Esophagus (tissue), 2 donors: Measurements from ENCODE around the gene MAST1. TPM values are rescaled to one million over a fixed set of nuclear protein-coding genes. Genes with fewer than 3 reads are reported as not detected.
A peak's percentile ranks its signal among the peaks of the same experiment; 100 is the strongest.

ENCODE experiments used
- H3K27ac ChIP-seq, 2 donors: one replicate each; pipeline ENCODE4 v1.5.1; 2013; ENCODE audit warnings: low read depth in 2 of 2, mild to moderate bottlenecking in 2 of 2, inconsistent platforms in 1 of 2, low read length in 1 of 2, moderate library complexity in 1 of 2
- H3K27me3 ChIP-seq, 2 donors: one replicate each; pipeline ENCODE4 v1.6.1; 2013; ENCODE audit warnings: low read length in 2 of 2, control low read depth in 1 of 2, mild to moderate bottlenecking in 1 of 2; ENCODE audit not compliant: insufficient read depth in 2 of 2, control insufficient read depth in 1 of 2
- H3K36me3 ChIP-seq, 2 donors: one replicate each; pipeline ENCODE4 v1.6.1; 2013; ENCODE audit warnings: low read length in 1 of 2; ENCODE audit not compliant: control insufficient read depth in 2 of 2, insufficient read depth in 2 of 2
- H3K4me1 ChIP-seq, 2 donors: one replicate each; pipeline ENCODE4 v1.6.1; 2013; ENCODE audit warnings: low read length in 1 of 2; ENCODE audit not compliant: control insufficient read depth in 2 of 2, insufficient read depth in 2 of 2
- H3K4me3 ChIP-seq, 2 donors: one replicate each; pipeline ENCODE4 v1.5.1; 2013; ENCODE audit warnings: low read length in 2 of 2, mild to moderate bottlenecking in 2 of 2, low read depth in 1 of 2, moderate library complexity in 1 of 2
- H3K9me3 ChIP-seq, 2 donors: one replicate each; pipeline ENCODE4 v1.6.1; 2013; ENCODE audit warnings: mild to moderate bottlenecking in 2 of 2, low read depth in 1 of 2, low read length in 1 of 2, moderate library complexity in 1 of 2; ENCODE audit not compliant: control insufficient read depth in 2 of 2, insufficient read depth in 1 of 2
- WGBS, 2 donors: extraction: QIAGEN DNeasy Blood & Tissue Kit; methylation state at CpG; one replicate each; pipeline ENCODE4 v1.1.7; 2013; 5-methylcytosine and 5-hydroxymethylcytosine counted together
- polyA plus RNA-seq, 2 donors: library from polyadenylated mRNA; stranded (reverse); fragments of 200-250 nt; gene quantifications; one replicate each; pipeline ENCODE4 v1.2.3, GENCODE V29; 2013
- donor health status: healthy with polysubstance abuse.
- donor health status: Bipolar disorder and iron deficiency.

The MAST1 gene
- polyA plus RNA-seq, 2 donors: 0.18 to 0.22 TPM

- Histone ChIP-seq H3K4me1 (no peaks in the 10 kb centered on the region), H3K36me3 (no peaks in the 10 kb centered on the region), H3K27ac (no peak overlapping the region), H3K4me3 (no peak overlapping the region), H3K27me3 (peaks cover 0 to 2% of the 10 kb centered on the region in 2 donors), H3K9me3 (peaks cover 0 to 4% of the 10 kb centered on the region in 2 donors)
- 76 to 79% methylated on average over 1 of the region's 1 CpG for WGBS, 2 donors
These were observed 18.3 kb downstream of the MAST1 start for GRCh38 chr19:12856653-12857052.

- H3K36me3 ChIP-seq: no peaks in the 10 kb centered on the region
- H3K4me3 ChIP-seq: no peak overlapping the region
- H3K27ac ChIP-seq: no peak overlapping the region
- H3K27me3 ChIP-seq: peaks cover 0 to 2% of the 10 kb centered on the region in 2 donors
- no peaks in the 10 kb centered on the region for H3K4me1 ChIP-seq
- peaks cover 0 to 4% of the 10 kb centered on the region in 2 donors for H3K9me3 ChIP-seq
- 94 to 95% methylated on average over 35 of the region's 35 CpGs for WGBS, 2 donors
These were observed 20.0 kb downstream of the MAST1 start for GRCh38 chr19:12858041-12858928.

DNA sequence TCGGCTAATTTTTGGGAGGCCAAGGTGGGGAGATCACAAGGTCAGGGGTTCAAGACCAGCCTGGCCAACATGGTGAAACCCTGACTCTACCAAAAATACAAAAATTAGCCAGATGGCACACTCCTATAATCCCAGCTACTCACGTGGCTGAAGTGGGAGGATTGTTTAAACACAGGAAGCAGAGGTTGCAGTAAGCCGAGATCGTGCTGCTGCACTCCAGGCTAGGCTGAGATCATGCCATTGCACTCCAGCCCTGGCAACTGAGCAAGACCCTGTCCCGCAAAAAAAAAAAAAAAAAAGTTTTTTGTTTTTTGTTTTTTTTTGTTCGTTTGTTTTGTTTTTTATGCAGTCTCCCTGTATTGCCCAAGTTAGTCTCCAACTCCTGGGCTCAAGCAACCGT is 21.2 kb downstream of the MAST1 start:
- H3K4me1 ChIP-seq: no peaks in the 10 kb centered on the region
- 59 to 63% methylated on average over 7 of the region's 7 CpGs for WGBS, 2 donors
- no peaks in the 10 kb centered on the region for H3K36me3 ChIP-seq

GRCh38 chr19:12864143-12864542 is 25.8 kb downstream of the MAST1 start:
- Histone ChIP-seq H3K27ac (no peak overlapping the region), H3K27me3 (no peaks in the 10 kb centered on the region), H3K4me3 (no peak overlapping the region), H3K4me1 (peaks cover 5 to 6% of the 10 kb centered on the region in 2 donors), H3K9me3 (no peaks in the 10 kb centered on the region), H3K36me3 (no peaks in the 10 kb centered on the region)
- 93 to 95% methylated on average over 4 of the region's 4 CpGs for WGBS, 2 donors

More for the DNA sequence above, 21.2 kb downstream of the MAST1 start:
- Histone ChIP-seq H3K27ac (no peak overlapping the region), H3K4me3 (no peak overlapping the region), H3K9me3 (peaks cover 0 to 4% of the 10 kb centered on the region in 2 donors), H3K27me3 (peaks cover 0 to 2% of the 10 kb centered on the region in 2 donors)

DNA sequence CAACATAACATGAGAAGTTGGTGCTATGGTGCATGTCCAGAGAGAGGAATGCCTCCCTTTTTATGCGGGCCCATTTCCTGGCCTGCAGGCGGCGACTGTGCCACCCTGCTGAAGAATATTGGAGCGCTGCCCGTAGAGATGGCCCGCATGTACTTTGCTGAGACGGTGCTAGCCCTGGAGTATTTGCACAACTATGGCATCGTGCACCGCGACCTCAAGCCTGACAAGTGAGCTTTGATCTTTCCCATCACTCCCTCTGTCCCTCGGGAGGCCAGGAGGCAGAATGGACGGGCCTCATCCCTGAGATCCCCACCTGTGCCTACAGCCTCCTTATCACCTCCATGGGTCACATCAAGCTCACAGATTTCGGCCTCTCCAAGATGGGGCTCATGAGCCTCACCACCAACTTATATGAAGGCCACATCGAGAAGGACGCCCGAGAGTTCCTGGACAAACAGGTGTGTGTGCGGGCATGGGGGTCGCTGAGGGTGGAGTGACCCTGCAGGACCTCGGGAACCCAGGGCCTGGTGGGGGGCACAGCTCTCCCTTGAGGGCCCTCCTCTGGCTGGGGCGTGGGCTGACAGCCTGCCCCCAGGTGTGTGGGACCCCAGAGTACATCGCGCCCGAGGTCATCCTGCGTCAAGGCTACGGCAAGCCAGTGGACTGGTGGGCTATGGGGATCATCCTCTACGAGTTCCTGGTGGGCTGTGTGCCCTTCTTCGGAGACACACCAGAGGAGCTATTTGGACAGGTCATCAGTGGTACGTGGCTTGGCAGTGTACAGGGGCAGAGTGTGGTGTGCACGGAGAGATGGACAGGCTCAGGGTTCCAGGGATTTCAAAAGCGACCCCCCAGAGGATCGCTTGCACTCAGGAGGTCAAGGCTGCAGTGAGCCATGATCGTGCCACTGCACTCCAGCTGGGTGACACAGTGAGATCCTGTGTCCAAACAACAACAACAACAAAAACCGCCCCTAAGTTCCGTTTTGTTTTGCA is 26.7 kb downstream of the MAST1 start:
- Histone ChIP-seq H3K27ac (no peak overlapping the region), H3K4me3 (no peak overlapping the region), H3K27me3 (no peaks in the 10 kb centered on the region), H3K36me3 (no peaks in the 10 kb centered on the region), H3K4me1 (peaks cover 5 to 6% of the 10 kb centered on the region in 2 donors), H3K9me3 (no peaks in the 10 kb centered on the region)
- 85 to 86% methylated on average over 34 of the region's 34 CpGs for WGBS, 2 donors

DNA sequence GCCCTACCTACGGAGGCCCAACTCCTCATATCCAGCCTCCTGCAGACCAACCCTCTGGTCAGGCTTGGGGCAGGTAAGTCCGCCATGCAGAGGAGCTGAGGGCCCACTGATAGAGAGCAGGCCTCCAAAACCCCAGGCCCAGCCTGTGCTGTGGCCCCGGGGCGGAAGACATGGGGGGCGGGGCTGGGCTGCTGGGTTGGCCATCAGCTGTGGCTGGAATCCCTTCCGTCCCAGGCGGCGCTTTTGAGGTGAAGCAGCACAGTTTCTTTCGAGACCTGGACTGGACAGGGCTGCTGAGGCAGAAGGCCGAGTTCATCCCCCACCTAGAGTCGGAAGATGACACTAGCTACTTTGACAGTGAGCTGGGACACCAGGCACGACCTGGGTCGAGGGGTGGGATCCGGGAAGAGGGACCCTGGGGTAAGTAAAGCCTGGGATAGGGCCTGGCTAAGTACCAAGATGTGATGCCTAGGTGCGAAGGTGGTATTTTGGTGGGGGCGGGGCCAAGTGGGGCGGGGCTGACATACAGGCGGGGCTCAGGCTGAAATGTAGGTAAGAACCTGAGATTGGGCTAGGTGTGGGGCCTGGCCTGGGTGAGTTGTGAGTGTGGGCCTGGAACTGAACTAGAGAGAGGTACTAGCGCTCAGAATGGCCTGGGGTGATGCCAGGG is 27.6 kb downstream of the MAST1 start:
- Histone ChIP-seq H3K27me3 (no peaks in the 10 kb centered on the region), H3K9me3 (no peaks in the 10 kb centered on the region), H3K27ac (no peak overlapping the region), H3K4me3 (no peak overlapping the region), H3K4me1 (peaks cover 5 to 6% of the 10 kb centered on the region in 2 donors), H3K36me3 (no peaks in the 10 kb centered on the region)
- WGBS, 2 donors: 85 to 86% methylated on average over 19 of the region's 19 CpGs

GRCh38 chr19:12866416-12867119 is 28.3 kb downstream of the MAST1 start:
- no peaks in the 10 kb centered on the region for H3K9me3 ChIP-seq
- peaks cover 5 to 6% of the 10 kb centered on the region in 2 donors for H3K4me1 ChIP-seq
- 81 to 82% methylated on average over 29 of the region's 29 CpGs for WGBS, 2 donors
- no peak overlapping the region for H3K4me3 ChIP-seq
- H3K36me3 ChIP-seq: no peaks in the 10 kb centered on the region
- H3K27ac ChIP-seq: no peak overlapping the region
- H3K27me3 ChIP-seq: no peaks in the 10 kb centered on the region

DNA sequence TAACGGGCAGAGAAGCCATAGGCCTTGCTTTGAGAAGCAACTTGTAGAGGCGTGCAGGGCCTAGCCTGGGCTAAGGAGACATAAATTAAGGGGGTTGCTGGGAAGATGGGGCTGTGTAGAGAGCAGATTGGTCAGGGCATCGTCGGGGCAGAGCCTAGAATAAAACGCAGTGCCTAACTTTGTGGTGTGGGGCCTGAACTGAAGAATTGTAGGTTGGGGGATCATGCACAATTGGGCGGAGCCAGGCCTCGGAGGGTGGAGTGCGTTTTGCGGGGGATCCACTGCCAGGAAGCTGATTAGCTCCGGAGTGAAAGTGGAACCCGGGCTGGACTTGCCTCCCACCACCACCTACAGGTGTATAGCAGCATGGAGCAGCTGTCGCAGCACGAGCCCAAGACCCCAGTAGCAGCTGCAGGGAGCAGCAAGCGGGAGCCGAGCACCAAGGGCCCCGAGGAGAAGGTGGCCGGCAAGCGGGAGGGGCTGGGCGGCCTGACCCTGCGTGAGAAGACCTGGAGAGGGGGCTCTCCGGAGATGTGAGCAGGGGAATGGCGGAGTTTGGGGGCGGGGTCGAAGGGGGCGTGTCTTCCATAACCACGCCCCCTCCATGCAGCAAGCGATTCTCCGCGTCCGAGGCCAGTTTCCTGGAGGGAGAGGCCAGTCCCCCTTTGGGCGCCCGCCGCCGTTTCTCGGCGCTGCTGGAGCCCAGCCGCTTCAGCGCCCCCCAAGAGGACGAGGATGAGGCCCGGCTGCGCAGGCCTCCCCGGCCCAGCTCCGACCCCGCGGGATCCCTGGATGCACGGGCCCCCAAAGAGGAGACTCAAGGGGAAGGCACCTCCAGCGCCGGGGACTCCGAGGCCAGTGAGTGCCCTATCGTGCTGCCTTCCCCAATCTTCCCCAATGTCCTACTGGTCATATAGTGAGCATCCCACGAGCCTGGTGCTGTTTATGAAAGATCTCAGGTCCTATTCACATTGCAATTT is 29.1 kb downstream of the MAST1 start:
- Histone ChIP-seq H3K27ac (no peak overlapping the region), H3K36me3 (no peaks in the 10 kb centered on the region)
- WGBS, 2 donors: 9 to 10% methylated on average over 44 to 51 of the region's 51 CpGs

More for the DNA sequence above, 29.1 kb downstream of the MAST1 start:
- no peaks in the 10 kb centered on the region for H3K9me3 ChIP-seq
- H3K27me3 ChIP-seq: no peaks in the 10 kb centered on the region
- H3K4me3 ChIP-seq: peak overlapping the region; percentile 11 to 29
- peaks cover 5 to 6% of the 10 kb centered on the region in 2 donors for H3K4me1 ChIP-seq
